AG04450 (cell line): ENCODE measurements around the gene TBC1D2B. TPM values are rescaled to one million over a fixed set of nuclear protein-coding genes. Genes with fewer than 3 reads are reported as not detected.

Experiments used
- CTCF ChIA-PET: fragments of 300-600, 350-600 bp; formaldehyde crosslinking; extraction: SDS; loops from one replicate; lab custom pipeline; 2022; ENCODE audit warnings: antibody characterized with exemption, inconsistent platforms; lab: Charles Lee
- POLR2A ChIA-PET: fragments of 350-600 bp; formaldehyde crosslinking; extraction: SDS; loops from one replicate; lab custom pipeline; 2021; ENCODE audit warnings: antibody characterized with exemption, inconsistent platforms; lab: Yijun Ruan, JAX
- DNase-seq: peaks from one replicate; pipeline ENCODE4 v3.0.0-alpha.2; 2011; ENCODE audit warnings: low read depth, low spot score
- H3K27ac ChIP-seq: one replicate; pipeline ENCODE4 v1.5.1; 2012; ENCODE audit warnings: low read depth, low read length, control low read depth
- H3K27me3 ChIP-seq: one replicate; pipeline ENCODE4 v1.6.0; 2012; ENCODE audit warnings: low read length; ENCODE audit not compliant: control insufficient read depth, insufficient read depth
- H3K4me3 ChIP-seq: 2 replicates; pipeline ENCODE4 v1.5.1; 2011; ENCODE audit warnings: mild to moderate bottlenecking, low read depth, low read length, control low read depth
- H3K9me3 ChIP-seq: 2 replicates; pipeline ENCODE4 v1.5.1; 2012; ENCODE audit warnings: low read length; ENCODE audit not compliant: control insufficient read depth, insufficient read depth
- CTCF ChIP-seq: IDR thresholded peaks from 2 replicates; pipeline ENCODE4 v1.5.1; 2011; ENCODE audit warnings: low read depth, low read length, control low read depth, inconsistent platforms
- polyA plus RNA-seq: library from polyadenylated mRNA; depleted of rRNA; stranded (reverse); fragments of >200 nt; gene quantifications from 2 replicates; pipeline ENCODE4 v1.2.3, GENCODE V29; 2011

TBC1D2B gene
- polyA plus RNA-seq, 1 experiment = 42.0 TPM

DNA sequence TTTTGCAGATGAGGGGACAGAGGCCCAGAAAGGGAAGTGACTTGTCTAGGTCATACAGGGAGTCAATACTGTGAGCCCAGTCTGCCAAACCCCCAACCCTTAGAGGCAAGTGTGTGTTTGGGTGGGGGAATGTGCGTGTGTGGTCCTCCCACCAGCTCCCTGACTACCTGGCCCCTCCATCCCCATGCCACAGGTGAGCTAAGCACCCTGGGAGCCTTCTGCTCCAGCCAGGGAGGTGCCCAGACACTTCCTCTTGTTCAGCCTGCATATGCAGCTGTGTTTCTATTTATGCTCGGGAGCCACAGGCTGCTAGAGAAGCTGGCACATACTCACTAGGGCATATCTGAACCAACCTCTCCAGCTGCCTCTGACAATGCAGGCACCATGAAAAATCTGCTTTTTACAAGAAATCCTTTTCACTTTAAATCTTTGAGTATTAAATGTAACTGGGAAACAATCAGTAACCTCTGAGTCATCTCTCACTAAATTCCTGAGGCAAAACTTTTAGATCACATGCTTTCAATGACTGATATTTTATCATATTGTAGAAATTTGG lies 20.7 kb downstream of the TBC1D2B start:
- Histone ChIP-seq H3K4me3 (no peak overlapping the region), H3K9me3 (no peaks in the 10 kb centered on the region), H3K27ac (peak overlapping the region; percentile 65), H3K27me3 (no peaks in the 10 kb centered on the region)
- no peak for DNase-seq
- ChIA-PET CTCF (no interaction called here), POLR2A (interaction anchor here (0.7 kb wide), 2 partner anchors 9 to 10 kb away, joined by 3 read pairs; no protein-coding TSS in a partner anchor)
- no peak for TF ChIP-seq CTCF

DNA sequence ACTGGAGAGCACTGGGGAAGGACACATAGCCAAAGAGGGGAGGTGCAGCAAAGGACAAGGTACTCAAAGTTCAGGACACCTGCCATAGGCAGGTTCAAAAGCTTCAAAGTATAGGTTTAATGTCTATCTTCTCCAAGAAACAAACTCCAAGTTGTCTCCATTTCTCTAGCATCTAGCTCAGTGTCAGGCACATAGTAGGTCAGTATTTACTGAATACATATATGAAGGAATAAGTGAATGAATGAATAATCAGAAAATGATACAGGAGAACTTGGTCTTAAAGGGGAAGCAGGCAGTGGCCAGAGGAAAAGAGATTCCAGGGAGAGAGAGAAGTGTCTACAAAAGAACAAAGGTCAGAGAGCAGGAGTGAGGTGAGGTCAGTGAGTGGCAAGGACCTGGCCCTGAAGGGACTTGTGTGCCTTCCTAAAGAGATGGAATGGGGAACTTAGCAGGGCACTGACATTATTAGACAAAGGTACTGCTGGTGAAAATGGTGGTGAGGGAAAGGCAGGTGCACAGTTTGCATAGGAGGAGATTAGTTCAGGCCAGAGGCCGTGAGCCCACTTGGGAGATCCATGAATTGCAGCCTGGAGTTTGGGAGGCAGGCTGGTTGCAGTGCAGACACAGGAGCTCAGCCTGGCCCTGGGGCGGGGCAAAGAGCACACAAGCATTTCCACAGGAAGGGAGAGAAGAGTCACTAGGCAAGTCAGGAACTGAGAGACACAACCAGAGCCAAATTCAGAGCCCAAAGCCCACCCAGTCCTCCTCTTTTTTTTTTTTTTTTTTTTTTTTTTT lies 21.4 kb downstream of the TBC1D2B start:
- ChIA-PET POLR2A (interaction anchor here (0.7 kb wide), 1 partner anchor 9 kb away, joined by 3 read pairs; no protein-coding TSS in a partner anchor), CTCF (no interaction called here)
- TF ChIP-seq CTCF = no peak
- Histone ChIP-seq H3K4me3 (no peak overlapping the region), H3K27me3 (no peaks in the 10 kb centered on the region), H3K9me3 (no peaks in the 10 kb centered on the region), H3K27ac (peak overlapping the region; percentile 65)
- no peak for DNase-seq

DNA sequence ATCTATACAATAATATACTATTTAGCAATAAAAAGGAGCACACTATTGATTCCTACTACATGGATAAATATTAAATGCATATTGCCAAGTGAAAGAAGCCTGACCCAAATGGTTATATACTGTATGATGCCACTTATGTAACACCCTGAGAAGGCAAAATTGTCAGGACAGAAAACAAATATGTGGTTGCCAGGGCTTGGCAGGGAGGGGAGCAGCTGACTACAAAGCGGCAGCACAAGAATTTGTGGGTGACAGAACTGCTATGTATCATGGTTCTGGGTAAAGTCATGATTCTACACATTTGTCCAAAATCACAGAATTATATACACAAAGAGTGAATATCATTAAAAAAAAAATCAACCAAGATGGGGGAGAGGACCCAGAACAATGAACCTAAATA lies 22.5 kb downstream of the TBC1D2B start:
- Histone ChIP-seq H3K4me3 (no peak overlapping the region), H3K27ac (no peak overlapping the region), H3K27me3 (no peaks in the 10 kb centered on the region), H3K9me3 (no peaks in the 10 kb centered on the region)
- ChIA-PET POLR2A (no interaction called here), CTCF (no interaction called here)
- no peak for DNase-seq
- TF ChIP-seq CTCF = no peak

- Histone ChIP-seq H3K9me3 (no peaks in the 10 kb centered on the region), H3K27ac (no peak overlapping the region), H3K27me3 (no peaks in the 10 kb centered on the region), H3K4me3 (no peak overlapping the region)
- no peak for DNase-seq
- ChIA-PET POLR2A (no interaction called here), CTCF (no interaction called here)
- TF ChIP-seq CTCF = no peak
Measured at GRCh38 chr15:78054518-78054917, 23.0 kb downstream of the TBC1D2B start.

DNA sequence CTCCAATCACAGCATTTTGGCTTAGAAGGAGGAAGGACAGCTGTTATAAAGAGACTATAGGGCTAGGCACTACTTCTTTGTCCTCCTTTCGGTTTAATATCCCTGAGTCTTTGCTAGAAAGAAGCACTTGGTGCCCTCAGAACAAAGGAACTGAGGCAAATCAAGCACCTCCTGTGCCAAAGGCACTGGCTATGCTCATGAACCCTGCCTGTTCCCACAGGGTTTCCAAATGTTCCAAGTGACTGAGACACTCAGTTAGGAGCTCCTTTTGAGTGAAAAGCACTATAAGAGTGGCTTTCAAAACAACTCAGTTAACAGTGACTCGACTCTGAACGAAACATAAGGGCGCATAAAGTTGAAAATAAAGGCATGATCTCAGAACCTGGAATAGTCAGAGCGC lies 25.0 kb downstream of the TBC1D2B start:
- POLR2A ChIA-PET = no interaction called here
- no peaks in the 10 kb centered on the region for H3K9me3 ChIP-seq
- H3K27ac ChIP-seq = no peak overlapping the region
- TF ChIP-seq CTCF = no peak
- no peak for DNase-seq
- no peak overlapping the region for H3K4me3 ChIP-seq
- CTCF ChIA-PET = interaction anchor here (0.6 kb wide), 1 partner anchor 188 kb away, joined by 3 read pairs; no protein-coding TSS in a partner anchor
- no peaks in the 10 kb centered on the region for H3K27me3 ChIP-seq
